Nephron progenitor cell (in vitro differentiated cells): ENCODE measurements around the gene INSM1.
A peak's percentile ranks its signal among the peaks of the same experiment; 100 is the strongest.

Experiments
- DNase-seq: peaks from one replicate; pipeline ENCODE4 v3.0.0; 2021
- H3K27ac Mint-ChIP-seq: 2 replicates; pipeline ENCODE4 v1.8.0; 2021; ENCODE audit warnings: mild to moderate bottlenecking, moderate library complexity, mixed read lengths
- H3K27me3 Mint-ChIP-seq: 2 replicates; pipeline ENCODE4 v1.8.0; 2021; ENCODE audit warnings: mild to moderate bottlenecking, low read depth, mixed read lengths; ENCODE audit not compliant: poor library complexity
- H3K36me3 Mint-ChIP-seq: 2 replicates; pipeline ENCODE4 v1.8.0; 2021; ENCODE audit warnings: low read depth, mixed read lengths
- H3K4me1 Mint-ChIP-seq: 2 replicates; pipeline ENCODE4 v1.8.0; 2021; ENCODE audit warnings: mixed read lengths
- H3K4me3 Mint-ChIP-seq: 2 replicates; pipeline ENCODE4 v1.8.0; 2021; ENCODE audit warnings: mild to moderate bottlenecking, moderate library complexity, mixed read lengths
- H3K9me3 Mint-ChIP-seq: 2 replicates; pipeline ENCODE4 v1.8.0; 2021; ENCODE audit warnings: mild to moderate bottlenecking, moderate library complexity, mixed read lengths
- CTCF ChIP-seq: fragments of 200-600 bp; sonication (generic); IDR thresholded peaks from 2 replicates; pipeline ENCODE4 v1.5.0; 2021; ENCODE audit warnings: antibody characterized with exemption

INSM1 gene

GRCh38 chr20:20371681-20372080 lies 3.8 kb downstream of the INSM1 start:
- DNase-seq: no peak
- H3K9me3 Mint-ChIP-seq: no peaks in the 10 kb centered on the region
- no peaks in the 10 kb centered on the region for H3K36me3 Mint-ChIP-seq
- peaks cover 7% of the 10 kb centered on the region for H3K4me1 Mint-ChIP-seq
- TF ChIP-seq CTCF: no peak
- H3K27me3 Mint-ChIP-seq: peaks cover 88% of the 10 kb centered on the region
- H3K4me3 Mint-ChIP-seq: no peak overlapping the region
- H3K27ac Mint-ChIP-seq: no peak overlapping the region

DNA sequence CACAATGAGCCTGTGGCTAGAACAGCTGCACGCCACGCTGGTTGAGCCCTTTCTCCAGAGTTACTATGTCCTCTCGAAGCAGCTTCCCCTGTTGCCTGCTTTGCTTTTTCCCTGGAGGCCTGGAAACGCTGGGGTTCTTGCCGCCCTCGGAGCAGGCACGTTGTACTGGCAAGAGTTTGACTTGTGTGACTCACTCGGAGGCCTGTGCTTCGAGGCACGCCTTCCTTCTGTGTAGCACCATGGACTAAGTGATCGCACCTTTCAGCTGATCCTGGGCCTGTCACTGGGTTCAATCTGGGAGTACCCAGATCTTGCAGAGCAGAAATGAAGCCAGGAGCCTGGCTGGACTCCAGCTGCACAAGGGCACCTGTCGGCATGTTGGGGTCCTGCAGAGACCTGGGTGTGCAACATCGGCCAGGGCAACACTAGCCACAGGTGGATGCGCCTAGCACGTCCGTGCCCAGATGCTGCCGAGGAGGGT lies 5.2 kb downstream of the INSM1 start:
- no peaks in the 10 kb centered on the region for H3K9me3 Mint-ChIP-seq
- TF ChIP-seq CTCF: no peak
- H3K4me3 Mint-ChIP-seq: no peak overlapping the region

DNA sequence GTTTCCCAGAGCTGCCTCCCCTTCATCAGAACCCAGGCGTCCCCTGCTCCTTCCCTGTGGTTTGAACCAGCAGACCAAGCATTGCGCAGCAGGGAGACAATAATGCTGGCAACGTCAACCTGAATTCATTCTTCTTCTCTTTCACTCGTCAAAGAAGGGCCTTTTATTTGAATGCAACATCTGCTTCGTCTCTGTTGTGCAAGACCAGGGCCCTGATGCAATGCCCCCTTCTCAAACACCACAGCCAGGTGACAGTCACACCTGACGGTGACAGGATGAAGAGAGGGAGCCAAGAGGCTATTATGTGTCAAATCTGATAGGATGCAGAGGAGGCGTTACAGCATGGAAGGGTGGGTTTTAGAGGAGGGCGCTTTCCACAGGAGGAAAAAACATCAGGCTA lies 8.0 kb downstream of the INSM1 start:
- Mint-ChIP-seq H3K27me3 (peaks cover 81% of the 10 kb centered on the region), H3K27ac (no peak overlapping the region), H3K36me3 (no peaks in the 10 kb centered on the region), H3K4me3 (no peak overlapping the region), H3K4me1 (no peaks in the 10 kb centered on the region), H3K9me3 (peaks cover 12% of the 10 kb centered on the region)
- no peak for DNase-seq
- TF ChIP-seq CTCF: no peak

More for the DNA sequence above, 5.2 kb downstream of the INSM1 start:
- Mint-ChIP-seq H3K27me3 (peaks cover 90% of the 10 kb centered on the region), H3K4me1 (peaks cover 7% of the 10 kb centered on the region), H3K36me3 (no peaks in the 10 kb centered on the region), H3K27ac (no peak overlapping the region)
- no peak for DNase-seq

- no peak for TF ChIP-seq CTCF
- Mint-ChIP-seq H3K27ac (no peak overlapping the region), H3K36me3 (peaks cover 10% of the 10 kb centered on the region), H3K4me3 (no peak overlapping the region), H3K27me3 (peaks cover 18% of the 10 kb centered on the region), H3K9me3 (no peaks in the 10 kb centered on the region), H3K4me1 (peaks cover 4% of the 10 kb centered on the region)
- DNase-seq: no peak
These were observed 18.3 kb downstream of the INSM1 start for GRCh38 chr20:20386192-20386591.

DNA sequence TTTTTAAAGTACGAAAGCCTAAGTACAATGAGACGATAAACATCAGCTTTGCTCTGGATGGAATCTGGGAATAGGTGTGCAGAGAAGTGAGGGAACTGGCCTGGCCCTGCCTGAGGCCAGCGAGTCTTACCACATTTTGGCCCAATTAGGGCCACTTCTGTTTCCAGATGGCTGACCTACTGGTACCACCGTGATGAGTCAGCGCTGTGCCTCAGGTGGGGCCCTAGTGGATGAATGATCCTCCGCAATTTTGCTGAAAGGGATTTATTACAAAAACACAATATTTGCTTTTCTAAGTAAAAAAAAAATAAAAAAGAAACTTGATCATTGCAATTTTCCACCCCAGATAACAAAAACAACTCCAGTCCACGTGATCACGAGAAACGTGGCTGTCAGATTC lies 22.5 kb downstream of the INSM1 start:
- no peak overlapping the region for H3K4me3 Mint-ChIP-seq
- H3K27me3 Mint-ChIP-seq: peaks cover 9% of the 10 kb centered on the region
- H3K4me1 Mint-ChIP-seq: peaks cover 18% of the 10 kb centered on the region
- TF ChIP-seq CTCF: no peak
- peaks cover 31% of the 10 kb centered on the region for H3K36me3 Mint-ChIP-seq
- DNase-seq: no peak
- H3K27ac Mint-ChIP-seq: no peak overlapping the region
- H3K9me3 Mint-ChIP-seq: no peaks in the 10 kb centered on the region

GRCh38 chr20:20391115-20391514 lies 23.2 kb downstream of the INSM1 start:
- Mint-ChIP-seq H3K4me3 (no peak overlapping the region), H3K27me3 (peaks cover 3% of the 10 kb centered on the region), H3K4me1 (peaks cover 21% of the 10 kb centered on the region)

More at GRCh38 chr20:20391115-20391514, 23.2 kb downstream of the INSM1 start:
- DNase-seq: no peak
- peaks cover 31% of the 10 kb centered on the region for H3K36me3 Mint-ChIP-seq
- no peak for TF ChIP-seq CTCF
- H3K27ac Mint-ChIP-seq: peak overlapping the region; percentile 54
- H3K9me3 Mint-ChIP-seq: no peaks in the 10 kb centered on the region
